ENCODE results near the gene PIK3R6.

PIK3R6 gene

GRCh38 chr17:8846768-8847211 lies 20.7 kb downstream of the PIK3R6 start:
- no peak for DNase-seq

DNA sequence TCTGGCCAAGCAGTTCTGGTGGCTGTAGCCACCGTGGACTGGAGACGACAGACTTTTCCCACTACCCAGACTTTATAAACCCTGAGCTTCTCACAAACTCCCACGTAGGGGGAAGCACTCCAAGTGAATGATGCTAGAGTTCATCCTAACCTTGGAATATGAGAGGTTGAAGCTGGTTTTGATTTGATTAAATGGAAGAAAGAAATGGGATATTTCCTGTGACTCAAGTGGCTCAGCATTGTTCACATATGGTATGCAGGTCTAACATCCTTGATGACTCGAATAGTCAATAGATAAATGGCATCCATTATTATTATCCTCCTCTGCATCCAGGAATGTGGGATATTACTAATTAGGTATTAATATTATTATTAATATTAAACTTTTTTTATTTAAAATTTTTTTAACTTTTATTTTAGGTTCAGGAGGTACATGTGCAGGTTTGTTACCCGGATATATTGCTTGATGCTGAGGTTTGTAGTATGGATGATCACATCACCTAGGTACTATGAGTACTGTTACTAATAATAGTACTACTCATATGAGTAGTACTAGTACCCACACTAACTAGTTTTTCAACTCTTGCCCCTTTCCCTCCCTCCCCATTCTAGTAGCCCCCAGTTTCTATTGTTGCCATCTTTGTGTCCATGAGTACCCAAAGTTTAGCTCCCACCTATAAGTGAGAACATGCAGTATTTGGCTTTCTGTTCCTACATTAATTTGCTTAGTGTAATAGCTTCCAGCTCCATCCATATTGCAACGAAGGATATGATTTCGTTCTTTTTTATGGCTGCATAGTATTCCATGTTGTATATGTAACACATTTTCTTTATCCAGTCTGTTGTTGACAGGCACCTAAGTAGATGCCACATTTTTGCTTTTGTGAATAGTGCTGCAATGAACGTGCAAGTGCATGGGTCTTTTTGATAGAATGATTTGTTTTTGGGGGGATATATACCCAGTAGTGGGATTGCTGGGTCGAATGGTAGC lies 22.9 kb downstream of the PIK3R6 start:
- DNase-seq = no peak

DNA sequence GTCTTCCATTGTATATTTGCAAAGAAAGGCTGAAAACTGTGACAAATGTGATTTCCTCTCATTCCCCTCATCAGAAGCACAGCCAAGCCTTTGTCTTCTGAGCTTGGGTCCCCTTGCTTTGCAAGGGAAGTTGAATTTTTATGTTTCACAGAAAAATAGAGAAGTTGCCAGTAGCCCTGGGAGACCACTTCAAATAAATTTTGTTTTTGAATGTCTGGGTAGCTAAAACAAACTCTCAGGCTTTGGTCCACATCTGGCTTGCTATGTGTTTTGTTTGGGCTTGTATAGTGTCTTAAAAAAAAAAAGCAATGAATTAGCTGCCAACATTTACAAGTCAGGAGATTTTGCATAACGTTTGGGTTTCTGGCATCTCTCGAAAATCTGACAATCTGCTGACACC lies 24.1 kb downstream of the PIK3R6 start:
- DNase-seq = no peak

DNA sequence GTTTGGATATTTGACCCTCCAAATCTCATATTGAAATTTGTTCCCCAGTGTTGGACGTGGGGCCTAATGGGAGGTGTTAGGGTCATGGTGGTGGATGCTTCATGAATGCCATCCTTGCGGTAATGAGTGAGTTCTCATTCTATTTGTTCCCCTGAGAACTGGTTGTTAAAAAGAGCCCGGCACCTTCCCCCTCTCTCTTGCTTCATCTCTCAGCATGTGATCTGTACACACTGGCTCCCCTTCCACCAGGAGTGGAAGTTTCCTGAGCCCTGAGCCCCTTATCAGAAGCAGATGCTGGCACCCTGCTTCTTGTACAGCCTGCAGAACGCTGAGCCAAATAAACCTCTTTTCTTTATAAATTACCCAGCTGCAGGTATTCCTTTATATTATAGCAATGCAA lies 25.6 kb downstream of the PIK3R6 start:
- peak in 1 of 2 experiments; percentile 33 for DNase-seq

DNA sequence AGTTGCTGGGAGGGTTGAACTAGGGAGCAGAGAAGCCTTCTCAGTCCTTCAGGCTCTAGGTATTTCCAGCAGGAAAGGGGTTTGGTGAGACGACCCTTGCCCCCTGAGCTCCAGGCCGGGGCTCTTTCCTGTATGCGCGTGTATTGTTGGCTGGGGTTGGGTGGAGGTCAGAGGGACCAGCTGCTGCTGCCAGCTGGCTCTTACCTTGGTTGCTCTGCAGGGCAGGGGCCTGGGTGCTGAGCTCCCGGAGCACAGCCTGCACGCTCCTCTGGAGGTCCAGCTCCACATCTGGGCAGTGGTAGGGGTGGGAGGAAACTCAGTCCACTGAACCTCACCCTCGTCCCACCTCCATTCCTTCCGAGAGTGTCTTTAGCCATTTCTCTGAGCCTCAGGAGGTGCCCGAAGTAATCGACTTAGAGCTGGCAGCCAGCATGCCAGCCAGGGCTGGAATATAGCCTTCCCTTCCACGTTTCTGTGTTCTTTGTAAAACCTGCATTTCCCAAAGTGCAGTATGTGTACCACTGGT lies 28.0 kb downstream of the PIK3R6 start:
- DNase-seq = no peak

DNA sequence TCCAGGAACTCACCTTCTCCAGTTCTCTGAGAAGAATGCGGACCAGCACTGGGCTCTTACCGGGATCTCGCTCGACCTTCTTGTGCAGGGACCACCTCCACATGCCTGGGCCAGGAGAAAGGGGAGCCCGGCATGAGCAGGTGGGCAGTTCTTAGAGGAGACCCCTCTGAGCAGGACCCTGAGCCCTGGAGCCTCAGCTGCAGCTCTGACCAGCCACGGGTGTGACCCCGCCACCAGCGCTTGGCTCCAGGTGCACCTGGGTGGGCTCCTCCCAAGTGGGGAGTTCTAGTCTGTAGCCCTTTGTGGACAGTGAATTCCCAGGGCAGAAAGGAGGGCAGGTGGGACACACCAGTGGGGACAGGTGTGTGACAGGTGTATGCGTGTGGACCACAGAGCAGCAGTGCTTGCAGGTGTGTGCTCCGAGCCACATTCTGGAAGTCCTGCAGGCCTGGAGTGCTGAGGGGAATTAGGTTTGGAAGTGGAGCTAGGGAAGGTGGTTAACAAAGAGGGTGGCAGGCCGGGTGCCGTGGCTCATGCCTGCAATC lies 28.9 kb downstream of the PIK3R6 start:
- no peak for DNase-seq

DNA sequence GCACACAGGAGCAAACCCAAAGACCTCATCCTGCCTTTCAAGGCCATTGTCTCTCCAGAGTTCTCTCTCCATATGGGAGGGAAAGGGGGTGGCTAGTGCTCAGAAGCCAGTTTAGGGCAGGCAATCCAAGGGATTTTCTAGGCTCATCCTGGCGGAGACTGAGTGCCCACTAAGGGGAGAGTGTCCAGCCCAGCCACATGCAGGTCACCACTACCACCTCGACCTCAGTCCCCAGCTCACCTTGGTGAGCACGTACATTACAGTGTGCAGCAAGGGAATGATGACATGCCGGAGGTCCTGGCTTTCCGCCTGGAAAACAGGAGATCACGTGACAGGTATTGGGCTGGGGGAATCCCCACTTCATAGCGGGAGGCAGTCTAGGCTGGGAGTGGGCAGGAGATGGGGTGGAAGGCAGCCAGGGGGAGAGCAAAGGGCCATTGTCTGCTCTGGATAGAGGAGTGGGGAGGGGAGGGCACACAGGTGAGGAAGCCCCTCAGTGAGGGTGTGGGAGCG lies 29.9 kb downstream of the PIK3R6 start:
- no peak for DNase-seq

DNA sequence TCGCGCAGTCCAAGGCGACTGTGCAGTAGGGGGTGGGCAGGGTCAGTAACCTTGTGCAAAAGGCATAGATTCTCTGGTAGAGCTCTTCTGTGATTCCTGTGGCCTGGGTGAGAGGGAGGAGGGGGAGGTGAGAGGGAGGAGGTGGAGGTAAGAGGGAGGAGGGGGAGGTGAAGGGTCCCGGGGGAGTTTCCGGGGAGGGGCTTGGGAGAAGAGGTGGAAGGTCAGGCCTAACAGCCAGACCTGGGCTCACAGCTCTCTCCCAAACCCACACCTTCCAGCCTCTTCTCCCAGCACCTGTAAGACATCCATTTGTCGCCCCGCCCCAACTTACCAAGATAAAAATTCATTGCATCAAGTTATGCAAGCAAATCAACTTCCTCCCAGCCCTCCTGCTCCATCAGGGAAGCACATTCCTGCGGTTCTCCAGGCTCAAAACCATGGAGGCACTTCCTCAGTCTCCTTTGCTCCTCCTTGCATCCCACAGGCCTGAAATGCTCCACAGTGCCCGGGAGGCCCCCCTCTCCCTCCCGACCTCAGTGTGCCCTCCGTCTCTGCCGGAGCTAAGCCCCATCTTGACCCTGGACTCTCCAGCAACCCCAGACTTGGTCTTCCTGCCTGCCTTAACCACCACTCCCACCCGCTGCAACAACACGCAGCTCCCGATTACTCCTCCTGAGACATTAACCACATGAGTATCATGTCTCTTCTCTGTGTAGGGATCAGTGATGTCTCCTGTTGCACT lies 30.5 kb downstream of the PIK3R6 start:
- no peak for DNase-seq

- DNase-seq = no peak
Observed at GRCh38 chr17:8835631-8836364, 31.7 kb downstream of the PIK3R6 start.

DNA sequence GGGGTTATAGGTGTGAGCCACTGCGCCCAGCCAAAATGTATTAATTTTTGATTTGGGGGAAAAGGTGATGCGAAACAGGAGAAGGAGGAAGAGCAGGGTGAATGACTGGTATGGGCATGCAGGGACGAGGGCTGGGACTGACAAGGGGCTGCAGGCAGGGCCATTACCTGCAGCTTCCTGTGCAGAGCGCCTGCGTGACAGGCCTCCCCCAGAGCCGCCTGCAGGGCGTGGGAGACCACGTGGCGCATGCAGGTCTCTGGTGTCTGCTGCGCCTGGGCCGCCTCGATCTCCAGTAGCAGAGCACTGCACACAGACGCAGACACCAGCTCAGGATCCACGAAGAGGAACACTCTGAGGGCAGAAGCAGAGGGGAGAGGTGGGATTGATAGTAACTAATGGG lies 32.4 kb downstream of the PIK3R6 start:
- DNase-seq = no peak

- DNase-seq = peak in 1 of 2 experiments; percentile 15
Observed at GRCh38 chr17:8832711-8833352, 34.6 kb downstream of the PIK3R6 start.

GRCh38 chr17:8831234-8831849 lies 36.1 kb downstream of the PIK3R6 start:
- DNase-seq = no peak

GRCh38 chr17:8830141-8830540 lies 37.3 kb downstream of the PIK3R6 start:
- no peak for DNase-seq

- no peak for DNase-seq
Observed at GRCh38 chr17:8829036-8829941, 38.2 kb downstream of the PIK3R6 start.

DNA sequence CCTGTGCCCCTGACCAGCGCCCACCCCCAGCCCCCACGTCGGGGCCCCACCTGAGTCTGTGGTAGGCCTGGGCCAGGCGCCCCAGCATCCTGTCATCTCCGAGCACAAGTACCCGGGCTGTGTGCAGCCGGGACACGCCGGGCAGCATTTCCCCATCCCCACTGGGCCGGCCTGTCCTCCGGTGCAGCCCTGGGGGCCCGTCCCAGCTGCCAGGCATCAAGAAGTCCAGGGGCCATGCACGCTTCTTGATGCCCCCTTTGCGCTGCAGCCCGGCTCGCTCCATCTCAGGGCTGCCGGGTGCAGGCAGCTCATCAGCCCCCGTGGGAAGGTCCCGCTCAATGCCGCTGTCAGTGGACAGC lies 39.0 kb downstream of the PIK3R6 start:
- DNase-seq = no peak

DNA sequence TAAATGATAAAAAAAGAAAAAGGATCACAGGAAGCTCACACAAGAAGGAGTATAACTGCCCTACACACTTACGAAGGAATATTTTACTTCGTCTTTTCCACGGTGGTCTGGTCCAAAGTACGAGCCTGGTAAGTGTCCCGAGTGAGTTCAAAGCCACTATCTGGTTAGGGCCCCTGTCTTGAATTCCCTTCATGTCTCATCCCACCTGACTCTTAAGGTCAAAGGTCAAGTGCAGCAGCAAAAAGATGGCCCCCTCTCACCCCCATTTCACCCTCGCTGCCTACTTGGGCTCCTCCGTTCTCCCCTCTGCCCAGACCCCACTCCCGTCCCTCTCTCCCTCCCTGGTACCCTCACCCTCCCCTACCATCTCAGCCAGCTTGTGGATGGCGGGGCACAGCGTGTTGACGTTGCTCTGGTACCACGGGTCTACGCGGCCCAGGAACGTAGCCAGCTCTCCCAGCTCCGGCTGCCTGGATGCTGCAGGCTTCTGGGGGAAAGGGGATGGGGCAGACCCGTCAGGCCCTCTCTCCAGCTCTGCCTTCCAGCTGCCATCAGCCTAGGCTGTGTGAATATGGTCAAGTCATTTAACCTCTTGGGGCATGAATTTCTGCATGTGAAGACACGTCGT lies 40.6 kb downstream of the PIK3R6 start:
- no peak for DNase-seq

DNA sequence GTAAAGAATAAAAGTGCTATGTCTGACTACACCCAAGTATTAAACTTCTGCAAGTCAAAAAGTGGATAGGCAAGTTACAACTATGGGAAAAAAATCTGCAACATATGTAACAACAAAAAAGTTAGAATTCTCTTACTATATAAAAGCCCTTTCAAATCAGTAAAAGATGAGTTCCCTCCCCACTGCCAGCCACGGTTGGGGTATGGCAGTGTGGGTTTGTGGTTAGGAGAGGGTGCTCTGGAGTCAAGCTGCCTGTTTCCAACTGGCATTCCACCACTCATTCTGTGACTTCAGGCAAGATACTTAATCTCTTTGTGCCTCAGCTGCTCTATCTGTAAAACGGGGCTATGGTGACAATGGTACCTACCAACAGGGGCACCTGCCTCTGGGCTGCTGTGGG lies 41.7 kb downstream of the PIK3R6 start:
- DNase-seq = no peak

GRCh38 chr17:8823279-8823678 lies 44.2 kb downstream of the PIK3R6 start:
- DNase-seq = no peak

DNA sequence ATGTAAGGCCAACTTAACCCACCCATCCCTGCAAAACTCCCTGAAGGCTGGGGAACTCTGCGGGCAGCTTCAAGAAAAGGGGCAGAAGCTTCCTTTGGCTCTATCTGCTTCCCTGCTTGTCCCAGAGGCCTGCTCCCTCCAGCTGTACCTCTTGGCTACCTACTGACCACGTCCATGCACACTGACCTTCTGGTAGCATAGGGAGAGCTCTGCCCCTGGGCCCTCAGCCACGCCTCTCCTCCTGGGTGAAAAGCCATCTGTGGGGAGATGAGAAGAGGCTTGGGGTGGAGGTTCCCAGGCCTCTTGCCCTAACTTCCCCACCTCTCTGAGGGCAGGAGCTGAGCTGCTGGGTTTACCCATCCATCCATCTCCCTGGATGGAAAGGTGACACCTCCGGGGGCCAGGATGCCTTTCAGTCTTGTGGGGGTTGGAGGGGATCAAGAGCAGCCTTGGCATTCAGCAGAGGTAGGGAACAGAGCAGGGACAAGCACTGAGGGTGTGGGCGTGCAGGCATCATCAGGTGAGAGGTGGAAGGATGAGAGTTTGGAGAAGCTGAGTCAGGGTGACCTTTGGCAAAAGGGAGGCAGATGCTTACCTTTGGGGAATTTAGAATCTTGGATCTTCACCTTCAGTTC lies 45.0 kb downstream of the PIK3R6 start:
- DNase-seq = no peak

All from NCI-H2081 (cell line).